ENCODE data around the gene ARHGAP10.

GRCh38 chr4:148006001-148006400 lies 274.1 kb downstream of the ARHGAP10 start:
- no peak for TF ChIP-seq CTCF (IDR thresholded peaks at IDR 0.05; ENCODE audit: low read depth, low read length)
- TF ChIP-seq MAX (IDR thresholded peaks at IDR 0.05; ENCODE audit: low read depth, low read length) = no peak

All from NB4 (cell line).